ENCODE results near the gene PFN3.

PFN3 gene, protein sequence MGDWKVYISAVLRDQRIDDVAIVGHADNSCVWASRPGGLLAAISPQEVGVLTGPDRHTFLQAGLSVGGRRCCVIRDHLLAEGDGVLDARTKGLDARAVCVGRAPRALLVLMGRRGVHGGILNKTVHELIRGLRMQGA

DNA sequence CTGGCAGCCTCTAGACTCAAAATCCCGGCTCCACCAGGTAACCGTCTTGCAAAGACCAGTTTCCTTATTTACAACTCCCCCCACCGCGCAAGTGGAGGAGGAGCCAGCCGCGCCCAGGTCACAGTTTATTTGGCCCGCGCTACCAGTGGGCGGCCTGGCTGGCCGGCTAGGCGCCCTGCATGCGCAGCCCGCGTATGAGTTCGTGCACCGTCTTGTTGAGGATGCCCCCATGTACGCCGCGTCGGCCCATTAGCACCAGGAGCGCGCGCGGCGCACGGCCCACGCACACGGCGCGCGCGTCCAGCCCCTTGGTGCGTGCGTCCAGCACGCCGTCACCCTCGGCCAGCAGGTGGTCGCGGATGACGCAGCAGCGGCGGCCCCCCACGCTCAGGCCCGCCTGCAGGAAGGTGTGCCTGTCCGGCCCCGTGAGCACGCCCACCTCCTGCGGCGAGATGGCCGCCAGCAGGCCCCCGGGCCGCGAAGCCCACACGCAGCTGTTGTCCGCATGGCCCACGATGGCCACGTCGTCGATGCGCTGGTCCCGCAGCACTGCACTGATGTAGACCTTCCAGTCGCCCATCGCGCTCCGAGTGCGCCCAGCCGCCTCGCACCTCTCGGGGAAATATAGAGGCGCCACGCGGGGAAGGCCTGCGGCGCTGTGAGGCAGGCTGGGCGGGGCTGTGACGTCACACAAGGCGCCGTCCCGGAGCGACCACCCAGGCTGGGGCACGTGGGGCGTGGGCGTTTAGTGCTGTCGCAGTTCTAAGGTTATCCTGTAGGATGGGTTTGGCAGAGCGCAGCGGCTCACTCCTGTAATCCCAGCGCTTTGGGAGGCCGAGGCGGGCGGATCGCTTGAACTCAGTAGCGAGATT lies at the start of gene PFN3:
PFN3 (minus strand) TSS at position 665 of the 872 bp plus-strand sequence; CDS start at position 580, 85 bp downstream.
- DNase-seq, result no peak

DNA sequence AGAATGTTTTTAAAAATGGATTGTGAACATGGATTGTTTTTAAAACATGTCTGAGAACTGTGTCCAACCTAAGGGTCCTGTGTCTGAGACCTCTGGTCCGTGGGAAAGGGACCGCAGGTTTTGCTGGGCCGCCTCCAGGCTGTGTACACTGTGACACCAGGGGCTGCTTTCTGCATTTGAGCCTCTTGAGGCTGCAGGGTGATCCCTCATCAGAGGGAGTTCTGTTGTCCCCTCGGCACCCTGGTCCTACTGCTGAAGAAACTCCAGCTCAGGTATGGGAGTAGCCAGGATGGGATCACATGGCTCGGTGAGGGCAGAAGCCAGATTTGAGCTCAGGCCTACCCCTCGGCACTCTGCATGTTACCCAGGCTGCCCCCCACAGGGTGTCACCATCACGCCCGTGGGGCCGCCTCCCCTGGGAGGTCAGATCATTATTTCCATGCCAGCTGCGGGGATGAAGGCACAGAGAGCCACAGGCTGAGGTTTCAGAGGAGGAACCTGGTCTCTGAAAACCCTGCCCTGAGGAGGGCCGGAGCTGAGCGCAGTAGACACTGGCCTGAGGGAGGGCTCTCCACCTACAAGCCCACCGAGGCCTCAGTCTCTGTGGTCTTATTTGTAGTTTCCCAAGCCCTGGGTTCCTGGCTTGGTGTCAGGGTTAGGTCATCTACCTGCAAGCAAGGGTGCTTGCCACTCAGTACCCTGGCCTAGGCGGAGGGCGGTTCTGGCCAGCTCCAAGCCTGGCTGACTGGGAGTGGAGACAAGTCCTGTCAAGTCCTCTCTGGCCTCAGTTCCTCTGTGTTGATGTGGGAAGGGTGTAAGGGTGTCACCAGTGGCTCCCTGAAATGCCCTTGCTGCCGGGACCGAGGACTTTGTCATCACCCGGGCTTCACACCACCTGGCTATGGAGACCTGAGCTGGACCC lies 48.9 kb upstream of the PFN3 start:
- DNase-seq, result no peak

DNA sequence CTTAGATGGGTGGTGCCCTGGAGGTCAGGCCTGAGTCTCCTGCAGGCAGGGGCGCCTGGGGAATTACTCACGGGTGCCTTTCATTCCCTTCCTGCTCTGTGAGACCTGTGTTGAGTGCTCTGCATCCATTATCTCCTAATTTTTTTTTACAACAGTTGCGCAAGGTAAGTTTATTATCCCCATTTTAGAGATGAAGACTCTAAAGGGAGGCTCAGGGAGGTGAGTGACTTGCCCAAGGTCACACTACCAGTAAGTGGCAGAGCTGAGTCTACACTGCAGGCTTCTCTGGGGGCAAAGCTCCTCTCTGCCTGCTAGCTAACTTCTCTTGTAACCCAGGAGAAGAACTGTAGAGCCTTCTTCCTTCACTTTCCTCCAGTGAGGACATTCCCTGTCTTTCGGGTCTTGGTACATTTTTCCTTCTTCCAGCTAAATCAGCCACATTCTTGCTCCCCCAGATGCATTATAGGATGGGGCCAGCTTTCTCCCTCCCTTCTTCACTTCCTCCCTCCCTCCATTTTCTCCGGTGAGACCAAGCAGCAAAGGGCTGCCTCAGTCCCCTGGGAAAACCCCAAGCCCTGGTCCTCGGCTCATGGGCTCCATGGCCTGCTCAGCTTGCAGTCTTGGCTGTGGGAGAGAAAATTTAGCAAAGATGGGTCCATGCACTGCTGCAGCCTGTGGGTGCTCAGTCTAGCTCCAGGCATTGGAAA lies 47.9 kb upstream of the PFN3 start:
- DNase-seq, result no peak

DNA sequence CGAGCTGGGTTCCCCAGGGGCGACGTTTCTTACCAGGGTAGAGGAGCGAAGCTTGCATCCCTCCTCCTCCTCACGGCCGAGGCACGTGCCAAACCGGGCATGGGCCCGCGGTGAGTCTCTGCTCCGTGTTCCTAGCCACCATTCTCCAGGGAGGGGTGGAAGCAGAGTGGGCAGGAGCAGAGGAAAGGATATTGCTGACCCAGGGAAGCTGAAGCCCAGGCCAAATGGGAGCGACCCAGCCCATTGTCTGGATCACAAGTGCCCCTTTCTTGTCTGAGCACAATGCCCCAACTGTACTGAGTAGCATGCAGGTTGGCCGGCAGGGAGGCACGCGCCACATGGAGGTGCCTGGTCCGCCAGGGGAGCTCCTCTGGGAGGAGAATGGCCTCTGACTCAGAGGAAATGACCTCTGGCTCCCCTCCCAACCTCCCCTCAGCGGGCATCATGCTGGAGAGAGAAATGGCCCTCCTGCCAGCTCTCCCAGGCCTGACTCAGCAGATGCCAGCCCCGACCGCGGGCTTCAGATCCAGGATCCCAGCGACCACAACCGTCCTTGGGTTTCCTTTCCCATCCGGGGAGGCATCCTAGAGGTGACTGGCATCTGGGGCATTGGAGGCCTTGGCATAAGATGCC lies 47.3 kb upstream of the PFN3 start:
- peak; percentile 59 for DNase-seq

DNA sequence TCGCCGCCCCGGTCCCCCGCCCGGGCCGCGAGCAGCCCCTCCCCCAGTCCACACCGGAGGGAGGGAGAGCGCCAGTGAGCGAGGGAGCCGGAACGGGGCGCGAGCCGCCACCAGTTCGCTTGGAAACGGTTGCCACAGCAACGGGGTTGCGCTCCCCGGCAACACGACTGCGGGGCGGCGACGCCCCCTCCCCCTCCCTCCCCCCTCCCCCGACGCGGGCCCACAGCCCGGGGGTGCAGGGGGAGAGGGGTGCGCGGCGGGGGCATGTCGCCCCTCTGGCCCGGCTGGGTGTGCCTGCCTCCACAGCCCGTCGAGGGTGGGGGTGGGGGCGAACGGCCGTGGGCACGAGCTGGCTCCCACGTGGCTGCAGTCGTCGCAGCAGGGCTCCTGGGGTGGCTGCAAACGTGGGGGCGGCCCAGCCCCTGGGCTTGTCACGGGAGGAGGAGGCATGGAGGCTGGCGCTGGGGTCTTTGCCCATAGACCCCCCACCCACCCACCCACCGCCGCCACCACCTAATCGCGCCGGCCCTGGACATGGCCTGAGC lies 46.7 kb upstream of the PFN3 start:
- DNase-seq, result peak; percentile 77

DNA sequence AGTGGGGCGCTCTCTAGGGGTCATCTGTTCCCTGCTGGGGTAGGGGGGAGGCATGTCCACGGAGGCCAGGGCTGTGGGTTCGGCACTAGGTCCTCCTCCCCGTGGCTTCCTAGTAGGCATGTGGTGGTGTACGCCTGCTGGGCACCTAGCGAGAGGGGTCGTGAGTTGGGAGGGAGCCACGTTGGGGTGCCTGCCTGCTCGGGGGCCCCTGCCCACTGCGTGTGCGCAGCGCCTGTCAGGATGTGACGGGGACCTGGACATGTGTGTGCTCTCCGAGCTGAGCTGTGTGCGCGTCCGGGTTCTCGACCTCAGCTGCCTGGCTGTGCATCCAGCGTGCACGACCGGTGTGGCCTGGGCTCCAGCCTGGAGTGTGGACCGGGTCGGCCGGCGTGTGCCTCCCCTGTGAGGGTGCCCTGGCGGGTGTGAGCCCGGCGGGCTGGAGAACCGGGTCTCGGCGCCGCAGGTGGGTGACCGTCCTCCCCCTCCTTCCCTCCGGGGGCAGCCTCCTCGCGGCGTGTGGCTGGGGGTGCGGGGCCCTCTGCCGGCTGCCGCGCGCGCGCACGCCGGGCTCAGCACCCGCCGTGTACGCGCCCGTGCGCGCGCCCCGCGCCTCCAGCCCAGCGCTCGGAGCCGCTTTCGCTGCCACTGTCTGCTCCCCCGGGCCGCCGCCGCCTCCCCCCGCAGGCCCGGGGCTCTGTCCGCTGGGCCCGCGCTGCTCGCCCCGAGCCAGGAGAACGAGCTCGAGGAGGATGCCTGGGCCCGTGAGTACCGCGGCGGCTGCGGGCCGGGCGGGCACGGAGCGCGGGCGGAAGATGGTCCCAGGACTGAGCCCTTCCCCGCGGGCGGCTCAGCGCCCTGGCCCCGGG lies 46.0 kb upstream of the PFN3 start, which contains the start of gene PRR7:
PRR7 (plus strand) TSS at position 615 of the 866 bp plus-strand sequence. CDS start 8,254 bp downstream, outside the sequence.
- peak; percentile 83 for DNase-seq

DNA sequence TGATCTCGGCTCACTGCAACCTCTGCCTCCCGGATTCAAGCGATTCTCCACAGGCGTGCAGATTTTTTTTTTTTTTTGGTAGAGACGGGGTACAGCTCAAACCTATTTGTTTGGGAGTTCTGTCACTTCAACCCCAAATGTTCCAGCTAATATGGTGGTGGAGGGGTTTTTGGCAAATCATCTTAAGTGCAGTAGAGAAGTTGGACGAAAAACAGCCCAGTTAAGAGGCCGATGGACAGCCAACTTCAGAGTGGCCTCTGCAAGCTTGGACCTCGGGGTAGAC lies 45.4 kb upstream of the PFN3 start:
- DNase-seq, result no peak

DNA sequence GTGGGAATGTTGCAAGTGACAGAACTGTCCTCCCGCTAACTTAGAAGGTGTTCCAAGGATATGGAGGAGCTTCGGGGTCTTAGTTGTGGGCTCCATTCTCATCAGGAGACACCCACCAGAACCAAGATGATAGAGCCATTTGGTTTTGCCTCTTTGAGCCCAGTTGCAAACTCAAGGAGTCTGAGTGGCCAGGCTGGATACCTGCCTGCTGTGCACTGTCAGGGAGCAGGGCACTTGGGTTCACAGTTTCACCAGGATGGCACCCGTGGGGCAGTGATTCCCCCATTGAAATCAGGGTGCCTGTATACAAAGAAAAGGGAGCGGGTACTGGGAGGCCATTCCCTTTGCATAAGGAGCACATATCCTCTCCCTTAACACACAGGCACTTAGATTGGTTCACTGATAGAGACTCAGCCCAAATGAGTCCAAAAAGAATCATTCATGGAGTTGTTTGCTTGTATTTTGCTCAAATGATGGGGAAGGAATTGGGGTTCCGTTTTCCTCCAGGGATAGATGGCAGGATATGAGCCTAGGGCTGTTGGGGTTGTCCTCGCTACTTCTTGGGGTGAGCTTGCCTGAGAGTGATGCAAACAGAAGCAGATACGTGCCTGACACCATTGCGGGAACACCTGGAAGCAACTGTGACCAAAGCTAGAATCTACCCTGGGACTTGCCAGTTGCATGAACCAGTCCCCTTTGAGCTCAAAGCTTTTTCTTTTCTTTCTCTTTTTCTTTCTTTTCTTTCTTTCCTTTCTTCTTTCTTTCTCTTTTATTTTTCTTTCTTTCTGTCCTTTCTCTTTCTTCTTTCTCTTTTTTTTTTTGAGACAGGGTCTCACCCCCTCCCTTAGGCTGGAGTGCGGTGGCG lies 44.8 kb upstream of the PFN3 start:
- no peak for DNase-seq

DNA sequence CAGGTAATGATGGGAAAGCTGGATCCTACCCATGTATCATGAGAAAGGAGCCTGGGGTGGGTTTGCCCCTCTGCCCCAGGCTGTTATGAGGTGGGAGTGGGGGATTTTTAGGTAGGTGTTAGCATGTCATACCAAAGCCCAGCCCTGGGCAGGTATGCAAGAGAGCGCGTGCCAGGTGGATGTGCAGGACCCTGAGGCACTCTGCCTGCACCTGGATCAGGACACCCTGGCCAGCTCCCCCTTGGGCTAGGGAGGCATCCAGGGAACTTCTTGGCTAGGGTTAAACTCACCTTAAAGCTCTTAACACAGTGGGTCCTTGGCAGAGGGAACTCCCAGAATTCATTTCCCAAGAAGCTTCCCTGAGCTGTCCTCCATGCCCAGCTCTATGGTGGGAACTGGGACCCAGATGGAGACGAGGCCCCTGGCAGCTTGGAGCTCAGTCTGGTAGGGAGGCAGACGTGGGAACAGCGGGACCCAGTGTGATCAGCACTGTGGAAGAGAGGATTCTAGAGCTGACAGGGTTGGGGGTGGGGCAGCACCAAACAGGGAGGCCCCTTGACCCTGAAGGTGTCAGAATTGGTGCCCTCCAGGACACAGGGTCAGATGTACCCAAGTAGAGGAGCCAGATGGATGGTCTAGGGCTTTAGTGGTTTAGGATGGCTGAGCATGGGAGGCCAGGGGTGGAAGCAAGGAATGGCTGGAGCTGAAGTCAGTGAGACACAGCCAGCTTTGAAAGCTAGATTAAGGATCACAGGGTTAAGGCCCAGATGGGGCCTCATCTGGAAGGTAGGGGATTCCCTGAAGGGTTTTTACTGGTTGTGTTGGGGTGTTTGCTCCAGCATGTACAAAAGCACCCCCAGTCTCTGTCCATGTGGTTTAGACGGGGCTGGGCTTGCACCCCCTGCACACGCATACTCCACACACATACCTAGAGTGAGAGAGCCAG lies 43.9 kb upstream of the PFN3 start:
- DNase-seq, result no peak

DNA sequence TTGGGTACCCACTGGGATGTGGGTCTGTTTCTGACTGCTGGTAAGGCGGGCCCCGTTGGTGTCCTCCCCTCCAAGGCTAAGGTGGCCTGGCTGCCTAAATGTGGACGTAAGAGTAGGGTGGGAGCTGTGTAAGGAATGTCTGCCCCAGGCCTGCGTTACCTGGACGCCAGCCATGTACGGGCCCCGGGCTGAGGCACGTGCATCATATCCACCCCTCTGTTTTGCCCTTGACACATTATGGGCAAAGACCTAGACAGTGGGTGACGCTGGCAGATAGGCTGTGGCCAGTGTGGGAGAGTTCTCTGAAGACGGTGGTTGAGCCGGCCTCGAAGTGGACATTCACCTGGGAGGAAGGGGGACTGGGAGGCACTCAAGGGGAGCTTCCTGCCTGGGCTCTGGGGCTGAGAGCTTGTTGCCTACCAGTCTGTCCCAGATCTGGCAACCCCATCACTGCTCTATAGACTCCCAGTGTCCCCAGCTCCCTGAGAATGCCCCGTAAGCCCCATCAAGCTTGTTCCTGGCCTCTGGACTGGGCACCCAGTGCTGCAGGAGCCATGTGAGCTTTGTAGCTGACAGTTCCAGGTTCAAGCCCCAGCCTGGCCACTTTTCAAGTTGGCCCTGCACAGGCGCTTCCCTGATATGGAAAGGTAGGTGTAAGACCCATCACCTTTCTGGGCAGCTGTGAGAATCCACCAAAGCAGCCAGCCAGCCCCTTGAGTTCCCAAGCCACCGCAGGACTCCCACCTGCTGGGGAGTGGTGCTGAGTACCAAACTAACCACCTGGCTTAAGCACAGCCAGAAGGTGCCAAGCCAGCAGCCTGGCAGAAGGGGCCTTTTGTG lies 42.9 kb upstream of the PFN3 start:
- no peak for DNase-seq

DNA sequence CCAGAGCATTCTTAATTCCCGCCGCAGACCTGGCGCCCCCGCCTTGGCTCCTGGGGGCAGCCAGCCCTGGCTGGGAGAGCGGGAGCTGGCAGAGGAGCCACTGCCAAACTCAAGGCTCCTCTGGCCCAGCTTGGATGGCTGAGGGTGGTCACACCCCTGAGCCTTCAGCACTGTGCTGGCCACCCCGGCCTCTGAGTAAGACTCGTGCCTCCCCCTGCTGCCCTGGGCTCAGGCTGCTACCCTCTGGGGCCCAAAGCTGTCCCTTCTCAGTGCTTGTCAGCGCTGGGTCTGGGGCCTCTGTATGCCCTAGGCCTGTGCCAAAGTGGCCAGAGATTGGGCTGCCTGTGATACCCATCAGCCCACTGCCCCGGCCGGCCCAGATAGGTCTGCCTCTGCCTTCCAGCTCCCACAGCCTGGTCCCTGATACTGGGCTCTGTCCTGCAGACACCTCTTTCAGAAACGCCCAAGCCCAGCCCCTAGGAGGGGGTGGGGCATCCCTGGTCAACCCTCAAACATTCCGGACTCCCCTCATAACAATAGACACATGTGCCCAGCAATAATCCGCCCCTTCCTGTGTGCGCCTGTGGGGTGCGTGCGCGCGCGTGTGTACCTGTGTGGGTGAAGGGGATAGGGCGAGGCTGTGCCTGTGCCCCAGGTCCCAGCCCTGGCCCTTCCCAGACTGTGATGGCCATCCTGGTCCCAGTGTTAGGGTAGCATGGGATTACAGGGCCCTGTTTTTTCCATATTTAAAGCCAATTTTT lies 41.8 kb upstream of the PFN3 start:
- DNase-seq, result no peak

DNA sequence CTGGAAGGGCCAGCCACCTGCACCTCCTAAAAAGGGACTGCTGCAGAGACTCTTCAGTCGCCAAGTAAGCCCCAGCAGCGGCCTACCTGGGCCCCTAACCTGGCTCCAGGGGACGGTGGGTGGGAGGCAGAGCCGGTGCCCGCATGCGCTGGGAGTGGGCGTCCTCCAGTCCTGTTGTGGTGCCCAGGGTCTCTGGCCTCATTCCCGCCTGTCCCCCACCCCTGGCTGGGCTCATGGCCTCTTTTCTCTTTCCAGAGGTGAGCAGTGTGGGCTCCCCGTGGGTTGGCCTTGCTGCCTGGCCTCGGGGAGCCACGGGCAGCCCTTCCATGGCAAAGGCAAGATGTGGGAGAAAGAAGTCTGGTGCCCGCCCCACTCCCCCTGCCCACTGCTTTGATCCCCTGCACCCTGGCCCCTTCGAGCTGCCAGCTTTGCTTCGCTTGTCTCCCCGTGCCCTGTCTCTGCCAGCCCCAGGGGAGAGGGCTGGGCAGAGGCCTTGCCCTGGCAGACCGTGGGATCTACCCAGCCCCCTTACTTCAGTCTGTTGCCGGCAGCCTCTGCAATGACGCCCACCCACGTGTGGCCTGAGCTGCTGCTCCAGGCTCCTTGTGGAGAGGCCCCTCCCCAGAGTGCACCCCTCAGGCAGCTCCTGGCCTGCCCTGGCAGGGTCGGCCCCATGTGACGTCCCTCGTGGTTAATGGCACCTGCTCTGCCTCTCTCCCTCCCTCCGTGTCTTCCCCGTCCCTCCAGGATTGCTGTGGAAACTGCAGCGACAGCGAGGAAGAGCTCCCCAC lies 40.7 kb upstream of the PFN3 start:
- DNase-seq, result no peak

DNA sequence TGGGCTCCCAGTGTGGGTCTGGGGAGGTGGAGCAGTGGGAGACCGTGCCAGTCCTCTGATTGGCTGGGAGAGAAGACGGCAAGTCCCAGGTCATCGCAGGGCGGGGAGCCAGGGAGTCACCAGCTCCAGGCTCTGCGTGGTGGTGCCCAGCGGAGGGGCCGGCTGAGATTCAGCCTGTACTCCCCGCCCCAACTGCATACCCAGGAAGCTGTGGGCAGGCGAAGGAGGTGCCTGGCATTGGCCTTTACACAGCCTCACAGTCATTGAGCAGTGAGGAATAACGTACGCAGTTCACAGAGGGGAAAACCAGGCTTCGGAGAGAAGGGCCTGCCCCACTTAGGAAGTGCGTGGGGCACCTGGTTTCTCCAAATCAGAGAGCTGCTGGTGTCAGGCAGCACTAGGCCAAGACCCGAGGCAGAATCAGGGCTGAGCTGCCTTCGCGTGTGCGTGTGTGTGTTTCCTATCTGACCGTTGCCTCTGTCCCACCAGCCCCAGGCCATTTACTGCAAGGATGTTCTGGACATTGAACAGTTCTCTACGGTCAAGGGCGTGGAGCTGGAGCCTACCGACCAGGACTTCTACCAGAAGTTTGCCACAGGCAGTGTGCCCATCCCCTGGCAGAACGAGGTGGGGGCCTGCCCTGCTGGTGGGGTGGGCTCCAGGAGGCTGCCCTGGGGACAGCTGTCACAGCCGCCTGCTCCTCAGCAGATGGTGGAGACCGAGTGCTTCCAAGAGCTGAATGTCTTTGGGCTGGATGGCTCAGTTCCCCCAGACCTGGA lies 39.9 kb upstream of the PFN3 start:
- DNase-seq, result no peak

DNA sequence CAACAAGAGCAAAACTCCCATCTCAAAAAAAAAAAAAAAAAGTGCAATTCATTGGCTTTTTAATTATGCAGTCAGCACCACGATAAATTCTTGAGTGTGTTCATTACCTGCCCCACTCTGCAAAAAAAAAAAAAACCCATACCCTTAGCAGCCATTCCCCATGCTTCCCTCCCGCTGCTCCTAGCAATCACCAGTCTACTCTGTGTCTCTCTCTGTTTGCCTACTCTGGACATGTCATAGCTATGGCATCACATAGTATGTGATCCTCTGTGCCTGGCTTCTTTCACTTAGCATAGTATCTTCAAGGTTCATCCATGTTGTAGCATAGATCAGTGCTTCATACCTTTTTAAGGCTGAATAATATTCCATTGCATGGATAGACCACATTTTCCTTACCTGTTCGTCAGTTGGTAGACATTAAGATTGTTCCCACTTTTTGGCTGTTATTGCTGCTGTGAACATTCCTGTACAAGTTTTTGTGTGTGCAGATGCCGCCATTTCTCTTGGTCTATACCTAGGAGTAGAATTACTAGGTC lies 39.1 kb upstream of the PFN3 start:
- no peak for DNase-seq

DNA sequence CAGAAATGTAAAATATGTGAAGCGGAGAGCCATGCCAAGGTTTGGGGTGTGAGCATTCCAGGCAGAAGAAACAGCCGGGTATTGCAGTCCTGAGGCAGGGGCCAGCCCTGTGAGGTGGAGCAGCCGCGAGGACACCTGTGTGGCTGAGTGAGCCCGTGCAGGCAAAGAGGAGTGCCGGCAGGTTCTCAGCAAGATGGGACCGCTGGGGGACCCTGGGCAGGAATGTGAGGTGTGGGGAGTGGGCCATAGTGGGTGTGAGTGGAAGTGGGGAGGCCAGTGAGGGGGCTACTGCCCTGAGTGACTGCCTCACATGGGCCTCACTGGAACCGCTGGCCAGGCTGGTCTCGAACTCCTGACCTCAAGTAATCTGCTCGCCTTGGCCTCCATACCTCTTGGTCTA lies 38.0 kb upstream of the PFN3 start:
- DNase-seq, result no peak
